ENCODE results near the gene WWP2.

Gene WWP2

GRCh38 chr16:69880640-69881133 is 118.6 kb downstream of the WWP2 start:
- H3K27ac ChIP-seq: no peak overlapping the region
- no peak for TF ChIP-seq CTCF (conservative IDR thresholded peaks at IDR 0.05)

GRCh38 chr16:69881141-69881540 is 119.0 kb downstream of the WWP2 start:
- no peak for TF ChIP-seq CTCF (conservative IDR thresholded peaks at IDR 0.05)
- H3K27ac ChIP-seq: no peak overlapping the region

DNA sequence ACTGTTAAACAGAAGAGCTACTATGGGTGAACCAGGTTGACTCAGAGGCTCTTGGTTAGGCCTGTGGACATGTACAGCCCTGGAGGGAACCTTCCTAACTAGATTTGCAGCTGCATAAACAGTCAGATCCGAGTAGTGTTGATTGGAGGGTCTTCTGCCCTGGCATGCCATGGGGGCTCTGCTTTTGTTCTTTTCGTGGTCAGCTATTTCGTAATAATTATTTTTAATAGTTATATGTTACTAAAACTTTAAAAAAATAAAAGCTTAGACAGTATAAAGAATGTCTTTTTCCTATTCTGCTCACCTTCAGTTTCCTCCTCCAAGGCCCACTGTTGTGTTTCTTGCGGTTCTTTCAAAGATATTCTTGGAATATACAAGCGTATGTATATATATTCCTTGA is 121.6 kb downstream of the WWP2 start:
- no peak for TF ChIP-seq CTCF (conservative IDR thresholded peaks at IDR 0.05)
- no peak overlapping the region for H3K27ac ChIP-seq

GRCh38 chr16:69885722-69886121 is 123.6 kb downstream of the WWP2 start:
- no peak overlapping the region for H3K27ac ChIP-seq
- no peak for TF ChIP-seq CTCF (conservative IDR thresholded peaks at IDR 0.05)

GRCh38 chr16:69886726-69887125 is 124.6 kb downstream of the WWP2 start:
- no peak for TF ChIP-seq CTCF (conservative IDR thresholded peaks at IDR 0.05)
- no peak overlapping the region for H3K27ac ChIP-seq

GRCh38 chr16:69888005-69888590 is 126.0 kb downstream of the WWP2 start:
- TF ChIP-seq CTCF (conservative IDR thresholded peaks at IDR 0.05): no peak
- H3K27ac ChIP-seq: no peak overlapping the region

DNA sequence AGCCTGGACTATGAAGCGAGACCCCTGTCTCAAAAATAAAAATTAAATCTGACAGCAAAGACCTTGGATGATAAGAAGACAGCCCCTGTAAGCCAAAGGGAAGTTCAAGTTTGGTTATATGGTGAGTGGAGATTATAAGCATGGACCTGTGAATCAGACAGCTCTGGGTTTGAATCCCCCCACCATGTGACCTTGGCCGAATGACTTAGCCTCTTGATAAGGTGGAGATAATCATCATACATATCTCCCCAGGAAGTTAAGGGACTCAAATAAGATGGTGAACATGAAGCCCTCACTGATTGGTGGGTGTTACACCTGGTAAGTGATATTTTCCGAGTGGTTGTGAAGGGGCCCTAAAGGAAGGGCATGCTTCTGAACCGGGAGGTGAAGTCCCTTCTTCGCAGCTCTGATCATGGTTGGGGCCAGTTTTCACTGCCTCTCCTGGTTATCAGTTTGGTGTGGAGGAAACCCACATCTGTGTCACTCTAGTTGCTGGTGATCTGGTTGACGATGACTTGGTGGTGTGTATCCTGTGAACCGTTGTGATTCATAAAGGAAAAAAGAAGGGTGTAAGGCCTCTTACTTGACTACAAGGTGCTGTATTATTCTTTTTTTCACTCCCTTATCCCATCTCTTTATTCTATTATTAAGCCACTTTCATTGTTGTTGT is 127.3 kb downstream of the WWP2 start:
- H3K27ac ChIP-seq: no peak overlapping the region
- TF ChIP-seq CTCF (conservative IDR thresholded peaks at IDR 0.05): no peak
